HG02678 (cell line): ENCODE results near the gene RBFOX2.

Experiments used
- ATAC-seq: cut with Tn5 transposase; IDR thresholded peaks from one replicate; pipeline ENCODE4 v1.9.1; 2021; ENCODE audit warnings: mild to moderate bottlenecking, moderate library complexity; ENCODE audit not compliant: unreplicated experiment

The RBFOX2 gene

GRCh38 chr22:35947794-35948425, 80.7 kb downstream of the RBFOX2 start:
- no peak for ATAC-seq

GRCh38 chr22:35944458-35944857, 84.2 kb downstream of the RBFOX2 start:
- no peak for ATAC-seq

DNA sequence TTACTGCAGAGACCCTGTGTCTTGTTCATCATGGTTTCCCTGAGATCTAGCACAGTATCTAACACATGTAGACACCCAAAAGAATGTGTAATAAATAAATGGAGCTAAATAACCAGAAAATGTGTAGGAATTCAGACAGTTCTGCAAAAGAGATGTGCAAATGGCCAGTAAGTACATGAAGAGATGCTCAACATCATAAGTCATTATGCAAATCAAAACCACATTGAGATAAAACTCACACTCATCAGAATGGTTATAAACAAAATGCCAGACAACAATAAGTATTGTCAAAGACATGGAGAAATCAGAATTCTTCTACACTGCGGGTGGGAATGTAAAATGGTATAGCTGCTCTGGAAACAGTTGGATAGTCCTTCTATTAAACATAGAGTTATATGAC, 88.5 kb downstream of the RBFOX2 start:
- ATAC-seq = no peak

GRCh38 chr22:35938226-35938625, 90.4 kb downstream of the RBFOX2 start:
- no peak for ATAC-seq

- no peak for ATAC-seq
Measured at GRCh38 chr22:35930933-35931332, 97.7 kb downstream of the RBFOX2 start.

DNA sequence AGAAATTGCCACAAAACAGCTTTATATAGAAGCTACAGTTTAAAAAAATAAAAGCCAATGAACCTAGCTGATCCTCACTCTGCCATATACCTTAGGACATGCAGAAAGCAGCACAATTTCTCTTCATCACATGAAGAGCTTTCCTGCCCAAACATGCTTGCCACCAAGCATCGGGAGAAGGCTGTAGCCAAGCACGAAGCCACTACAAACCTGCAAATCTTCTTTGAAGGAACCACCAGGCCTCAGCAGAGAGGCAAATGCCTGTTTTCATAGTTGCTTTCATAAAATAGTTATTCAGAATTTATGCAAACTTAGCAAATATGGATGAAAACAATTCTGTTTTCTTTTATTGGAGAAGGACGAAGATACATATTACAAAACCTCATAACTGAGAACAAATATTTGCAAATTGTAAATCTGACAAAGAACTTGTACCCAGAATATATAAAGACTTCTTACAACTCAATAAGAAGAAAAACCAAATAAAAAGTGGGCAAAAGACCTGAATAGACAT, 100.3 kb downstream of the RBFOX2 start:
- no peak for ATAC-seq

DNA sequence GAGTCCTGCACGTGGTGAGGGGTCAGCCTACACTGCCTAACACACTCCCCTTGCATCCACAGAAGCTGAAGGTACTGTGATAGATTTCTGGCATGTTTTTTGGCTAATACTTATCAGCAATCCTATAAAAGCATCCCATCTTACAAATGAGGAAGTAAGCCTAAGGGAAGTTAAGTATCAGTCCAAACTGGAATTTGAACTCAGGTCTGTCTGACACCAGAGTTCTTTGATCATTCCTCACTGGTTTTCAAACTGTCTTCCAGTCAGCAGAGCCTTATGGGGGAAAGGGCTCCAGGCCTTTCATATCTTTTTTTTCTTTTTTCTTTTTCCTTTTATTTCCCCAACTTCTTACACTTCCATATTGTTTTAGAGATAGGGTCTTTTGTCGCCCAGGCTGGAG, 105.6 kb downstream of the RBFOX2 start:
- no peak for ATAC-seq

DNA sequence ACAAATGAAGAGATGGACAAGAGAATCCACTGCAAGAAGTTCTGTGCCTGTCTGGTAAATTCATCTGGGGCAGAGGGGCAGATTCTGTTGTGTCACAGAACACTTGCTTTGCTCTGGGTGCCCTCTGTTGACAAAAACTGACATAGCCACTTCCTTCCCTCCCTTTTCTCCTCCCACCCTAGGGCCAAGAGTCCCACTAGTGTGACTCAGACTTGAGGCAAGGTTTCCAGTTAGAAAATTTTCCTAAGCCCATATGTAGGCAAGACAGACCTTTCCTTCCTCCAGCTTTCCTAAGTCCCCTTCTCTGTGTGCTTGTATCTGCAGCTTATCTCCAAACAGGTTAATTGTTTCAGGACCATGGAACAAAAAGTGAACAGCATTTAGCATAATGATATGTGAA, 106.8 kb downstream of the RBFOX2 start:
- ATAC-seq = no peak

DNA sequence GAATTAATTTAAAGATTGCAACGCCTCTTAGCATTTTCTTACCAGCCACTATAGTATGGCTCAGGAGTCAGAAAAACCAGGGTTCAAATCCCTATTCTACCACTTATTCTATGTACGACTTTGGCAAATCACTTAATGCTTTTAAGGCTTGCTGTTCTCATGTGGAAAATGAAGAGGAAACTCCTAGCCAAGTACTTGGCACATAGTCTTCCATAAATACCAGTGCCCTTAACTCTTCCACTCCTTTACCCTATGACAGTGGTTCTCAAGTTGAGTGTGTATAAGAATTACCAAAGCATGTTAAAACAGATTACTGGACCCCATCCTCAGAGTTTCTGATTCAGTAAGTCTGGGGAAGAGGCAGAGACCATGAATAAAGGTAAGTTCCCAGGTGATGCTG, 107.6 kb downstream of the RBFOX2 start:
- ATAC-seq = no peak

GRCh38 chr22:35919002-35919542, 109.6 kb downstream of the RBFOX2 start:
- ATAC-seq = no peak

DNA sequence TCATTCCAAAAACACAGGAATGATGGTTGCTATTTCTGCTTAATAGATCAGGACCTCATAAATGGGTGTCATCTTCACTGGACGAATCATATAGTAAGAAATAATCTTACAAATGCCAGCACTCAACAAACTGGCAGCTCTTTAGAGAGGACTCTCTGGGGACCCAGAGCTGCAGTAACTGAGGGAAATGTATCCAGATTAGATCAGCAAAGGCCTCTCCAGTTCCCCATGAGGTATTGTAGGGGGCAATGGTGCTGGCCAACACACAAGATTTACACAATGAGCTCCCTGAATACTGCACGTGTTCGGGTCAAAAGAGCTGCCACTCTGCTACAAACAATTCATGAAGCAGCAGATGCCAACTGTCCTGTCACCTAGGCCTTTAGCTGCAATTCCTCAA, 110.2 kb downstream of the RBFOX2 start:
- no peak for ATAC-seq

DNA sequence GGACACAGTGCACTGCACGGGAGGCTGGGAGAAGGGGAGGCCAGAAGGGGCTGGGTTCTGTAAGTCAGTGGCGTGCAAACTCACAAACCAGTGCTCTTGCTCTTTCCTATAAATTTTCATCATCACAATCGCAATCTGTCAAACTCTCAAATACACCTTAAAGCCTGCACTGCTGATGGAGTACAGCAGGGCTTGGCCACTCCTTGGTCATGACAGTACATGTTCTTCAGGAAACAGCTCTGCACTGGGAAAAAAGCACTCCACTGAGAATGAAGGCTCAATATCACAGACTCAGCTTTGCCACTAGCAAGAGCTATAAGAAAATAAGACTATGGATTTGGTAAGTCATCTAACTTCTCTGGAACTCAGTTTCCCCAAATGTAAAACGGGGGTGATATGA, 111.0 kb downstream of the RBFOX2 start:
- no peak for ATAC-seq

GRCh38 chr22:35915477-35916013, 113.1 kb downstream of the RBFOX2 start:
- ATAC-seq = no peak

GRCh38 chr22:35914665-35915476, 113.8 kb downstream of the RBFOX2 start:
- ATAC-seq = no peak

GRCh38 chr22:35914357-35914664, 114.3 kb downstream of the RBFOX2 start:
- no peak for ATAC-seq

GRCh38 chr22:35913925-35914324, 114.7 kb downstream of the RBFOX2 start:
- ATAC-seq = no peak

DNA sequence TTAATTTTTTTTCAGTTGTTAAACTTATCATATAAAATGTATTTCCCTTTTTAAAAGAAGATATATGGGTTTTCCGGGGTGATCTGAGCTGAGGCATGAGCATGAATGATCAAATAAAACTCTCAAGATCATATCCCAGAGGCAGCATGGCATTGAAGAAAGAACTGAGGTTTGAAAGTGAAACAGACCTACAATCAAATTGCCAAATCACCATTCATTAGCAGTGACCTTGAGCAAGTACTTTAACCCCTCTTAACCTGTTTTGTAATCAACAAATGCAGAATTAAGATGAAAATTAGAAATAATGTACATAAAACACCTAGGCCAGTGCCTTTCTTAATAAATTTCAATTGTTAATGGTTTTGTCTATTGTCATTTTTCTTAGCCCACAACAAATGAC, 116.0 kb downstream of the RBFOX2 start:
- no peak for ATAC-seq

DNA sequence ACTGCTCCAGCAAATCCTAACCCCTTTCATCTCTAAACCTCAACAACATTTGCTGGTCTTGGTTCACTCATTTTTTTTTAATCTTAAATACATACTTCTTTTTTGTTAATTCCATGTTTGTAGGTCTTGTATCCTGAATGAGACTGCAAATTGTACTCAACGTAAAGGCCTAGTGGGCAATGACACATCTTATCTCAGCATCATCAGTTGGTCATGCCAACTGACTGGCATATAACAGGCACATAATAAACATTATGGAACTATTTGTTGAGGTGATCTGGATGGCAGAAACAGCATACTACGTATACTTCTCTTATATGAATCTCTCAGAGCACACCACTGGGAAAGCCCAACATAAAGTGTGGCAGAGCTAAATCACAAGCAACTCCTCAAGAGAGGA, 116.7 kb downstream of the RBFOX2 start:
- no peak for ATAC-seq

GRCh38 chr22:35910926-35911325, 117.7 kb downstream of the RBFOX2 start:
- no peak for ATAC-seq

- no peak for ATAC-seq
Measured at GRCh38 chr22:35910003-35910769, 118.4 kb downstream of the RBFOX2 start.

- no peak for ATAC-seq
Measured at GRCh38 chr22:35905894-35906293, 122.7 kb downstream of the RBFOX2 start.
